IPS DF 6.9 (cell line): Measurements from ENCODE around the gene APCDD1L.

Source experiments
- DNase-seq: peaks from one replicate; pipeline ENCODE4 v3.0.0-alpha.2; 2013; ENCODE audit warnings: low read depth, low spot score
- H3K27ac ChIP-seq: one replicate; pipeline ENCODE4 v1.5.1; 2013; ENCODE audit warnings: low read length, control low read depth
- H3K27me3 ChIP-seq: 2 replicates; pipeline ENCODE4 v1.6.1; 2013; ENCODE audit warnings: mild to moderate bottlenecking, low read length; ENCODE audit not compliant: control insufficient read depth, insufficient read depth
- H3K36me3 ChIP-seq: 2 replicates; pipeline ENCODE4 v1.6.1; 2013; ENCODE audit warnings: low read length; ENCODE audit not compliant: control insufficient read depth, insufficient read depth
- H3K4me1 ChIP-seq: 2 replicates; pipeline ENCODE4 v1.6.1; 2013; ENCODE audit warnings: low read length; ENCODE audit not compliant: control insufficient read depth, insufficient read depth
- H3K4me3 ChIP-seq: 2 replicates; pipeline ENCODE4 v1.5.1; 2013; ENCODE audit warnings: mild to moderate bottlenecking, low read length
- H3K9me3 ChIP-seq: 2 replicates; pipeline ENCODE4 v1.6.1; 2013; ENCODE audit warnings: low read length, inconsistent platforms; ENCODE audit not compliant: control insufficient read depth, insufficient read depth
- WGBS: extraction: QIAGEN DNeasy Blood & Tissue Kit; methylation state at CpG from one replicate; pipeline ENCODE4 v1.1.7; 2013; ENCODE audit warnings: mixed read lengths, missing lambda C conversion rate; ENCODE audit not compliant: insufficient read length, insufficient coverage; 5-methylcytosine and 5-hydroxymethylcytosine counted together

APCDD1L gene

GRCh38 chr20:58498470-58499068 is 16.6 kb downstream of the APCDD1L start:
- no peak for DNase-seq
- no peak overlapping the region for H3K4me3 ChIP-seq
- H3K36me3 ChIP-seq = no peaks in the 10 kb centered on the region; the same call in 1 of the 2 replicates
- no peaks in the 10 kb centered on the region for H3K27me3 ChIP-seq
- no CpG with 5 or more reads among the region's 9 CpGs for WGBS
- no peak overlapping the region for H3K27ac ChIP-seq
- H3K4me1 ChIP-seq = no peaks in the 10 kb centered on the region; the same call in 1 of the 2 replicates
- H3K9me3 ChIP-seq = no peaks in the 10 kb centered on the region

- no peak overlapping the region for H3K27ac ChIP-seq
- no CpG with 5 or more reads among the region's 13 CpGs for WGBS
- H3K4me1 ChIP-seq = no peaks in the 10 kb centered on the region; the same call in 1 of the 2 replicates
- DNase-seq = no peak
- no peaks in the 10 kb centered on the region for H3K9me3 ChIP-seq
- H3K4me3 ChIP-seq = no peak overlapping the region
- H3K27me3 ChIP-seq = no peaks in the 10 kb centered on the region
- H3K36me3 ChIP-seq = no peaks in the 10 kb centered on the region; the same call in 1 of the 2 replicates
Measured at GRCh38 chr20:58497724-58498469, 17.3 kb downstream of the APCDD1L start.

GRCh38 chr20:58497076-58497641 is 18.0 kb downstream of the APCDD1L start:
- Histone ChIP-seq H3K9me3 (no peaks in the 10 kb centered on the region), H3K36me3 (no peaks in the 10 kb centered on the region; the same call in 1 of the 2 replicates), H3K27ac (no peak overlapping the region), H3K4me1 (no peaks in the 10 kb centered on the region; the same call in 1 of the 2 replicates), H3K4me3 (no peak overlapping the region), H3K27me3 (no peaks in the 10 kb centered on the region)
- no CpG with 5 or more reads among the region's 16 CpGs for WGBS
- DNase-seq = no peak

GRCh38 chr20:58496429-58496769 is 18.8 kb downstream of the APCDD1L start:
- no peaks in the 10 kb centered on the region for H3K27me3 ChIP-seq
- no peak overlapping the region for H3K27ac ChIP-seq
- WGBS = no CpG with 5 or more reads among the region's 6 CpGs
- H3K4me1 ChIP-seq = no peaks in the 10 kb centered on the region; the same call in 1 of the 2 replicates
- DNase-seq = no peak
- H3K4me3 ChIP-seq = no peak overlapping the region
- no peaks in the 10 kb centered on the region; the same call in 1 of the 2 replicates for H3K36me3 ChIP-seq
- no peaks in the 10 kb centered on the region for H3K9me3 ChIP-seq

- no peak for DNase-seq
- H3K27me3 ChIP-seq = no peaks in the 10 kb centered on the region
- no peaks in the 10 kb centered on the region for H3K9me3 ChIP-seq
- WGBS = no CpG with 5 or more reads among the region's 15 CpGs
- H3K4me1 ChIP-seq = no peaks in the 10 kb centered on the region; the same call in 1 of the 2 replicates
- no peak overlapping the region for H3K4me3 ChIP-seq
- H3K27ac ChIP-seq = no peak overlapping the region
- H3K36me3 ChIP-seq = no peaks in the 10 kb centered on the region; the same call in 1 of the 2 replicates
Measured at GRCh38 chr20:58495623-58496428, 19.4 kb downstream of the APCDD1L start.

GRCh38 chr20:58494923-58495622 is 20.1 kb downstream of the APCDD1L start:
- Histone ChIP-seq H3K4me1 (peaks cover 2% of the 10 kb centered on the region; the same call in 1 of the 2 replicates), H3K4me3 (no peak overlapping the region), H3K9me3 (no peaks in the 10 kb centered on the region), H3K27ac (no peak overlapping the region), H3K36me3 (no peaks in the 10 kb centered on the region), H3K27me3 (no peaks in the 10 kb centered on the region)
- no CpG with 5 or more reads among the region's 13 CpGs for WGBS
- no peak for DNase-seq

- H3K27ac ChIP-seq = no peak overlapping the region
- H3K4me3 ChIP-seq = no peak overlapping the region
- no peaks in the 10 kb centered on the region for H3K27me3 ChIP-seq
- whole genome bisulfite sequencing = no CpG with 5 or more reads among the region's 4 CpGs
- peaks cover 2% of the 10 kb centered on the region; the same call in 1 of the 2 replicates for H3K4me1 ChIP-seq
- DNase-seq = no peak
- H3K9me3 ChIP-seq = no peaks in the 10 kb centered on the region
- no peaks in the 10 kb centered on the region for H3K36me3 ChIP-seq
Measured at GRCh38 chr20:58492795-58493524, 22.2 kb downstream of the APCDD1L start.

- Histone ChIP-seq H3K9me3 (no peaks in the 10 kb centered on the region), H3K27me3 (no peaks in the 10 kb centered on the region), H3K36me3 (no peaks in the 10 kb centered on the region), H3K4me3 (no peak overlapping the region), H3K27ac (no peak overlapping the region), H3K4me1 (peaks cover 2% of the 10 kb centered on the region; the same call in 1 of the 2 replicates)
- no peak for DNase-seq
- WGBS = no CpG with 5 or more reads among the region's 7 CpGs
Measured at GRCh38 chr20:58492074-58492718, 23.0 kb downstream of the APCDD1L start.

- peaks cover 4% of the 10 kb centered on the region; the same call in 1 of the 2 replicates for H3K4me1 ChIP-seq
- H3K27ac ChIP-seq = no peak overlapping the region
- H3K9me3 ChIP-seq = no peaks in the 10 kb centered on the region
- H3K27me3 ChIP-seq = no peaks in the 10 kb centered on the region
- no peak for DNase-seq
- no CpG with 5 or more reads among the region's 1 CpG for WGBS
- no peak overlapping the region for H3K4me3 ChIP-seq
- no peaks in the 10 kb centered on the region for H3K36me3 ChIP-seq
Measured at GRCh38 chr20:58486207-58486606, 29.0 kb downstream of the APCDD1L start.
